Sigmoid colon (tissue), 4 donors: Measurements from ENCODE around the gene ST8SIA3.

Experiments
- EP300 ChIP-seq, 4 donors: sonication (generic); formaldehyde crosslinking; IDR thresholded peaks; one replicate each; pipeline ENCODE4 v1.6.1; 2017; ENCODE audit warnings: antibody characterized with exemption in 4 of 4
- POLR2A ChIP-seq, 2 donors: fragments of 450-650 bp; IDR thresholded peaks; one replicate each; pipeline ENCODE4 v1.6.1; 2016; ENCODE audit warnings: antibody characterized with exemption in 2 of 2, mild to moderate bottlenecking in 2 of 2, moderate library complexity in 2 of 2
- POLR2AphosphoS5 ChIP-seq, 4 donors: sonication (generic); formaldehyde crosslinking; IDR thresholded peaks; one replicate each; pipeline ENCODE4 v1.6.1; 2017; ENCODE audit warnings: antibody characterized with exemption in 4 of 4
- TF ChIP-seq, protein P1 (sequence below), 4 experiments: fragments of 450-650 bp in 3 of 4; fragments of 200-600 bp in 1 of 4; IDR thresholded peaks; one replicate each; pipeline ENCODE4 v1.5.1; 2016 to 2019; ENCODE audit warnings: antibody characterized with exemption in 4 of 4, mild to moderate bottlenecking in 3 of 4, moderate library complexity in 2 of 4

- no peak for TF ChIP-seq POLR2AphosphoS5 (IDR thresholded peaks at IDR 0.05)
- no peak for TF ChIP-seq POLR2A (IDR thresholded peaks at IDR 0.05)
- TF ChIP-seq, protein P1, sequence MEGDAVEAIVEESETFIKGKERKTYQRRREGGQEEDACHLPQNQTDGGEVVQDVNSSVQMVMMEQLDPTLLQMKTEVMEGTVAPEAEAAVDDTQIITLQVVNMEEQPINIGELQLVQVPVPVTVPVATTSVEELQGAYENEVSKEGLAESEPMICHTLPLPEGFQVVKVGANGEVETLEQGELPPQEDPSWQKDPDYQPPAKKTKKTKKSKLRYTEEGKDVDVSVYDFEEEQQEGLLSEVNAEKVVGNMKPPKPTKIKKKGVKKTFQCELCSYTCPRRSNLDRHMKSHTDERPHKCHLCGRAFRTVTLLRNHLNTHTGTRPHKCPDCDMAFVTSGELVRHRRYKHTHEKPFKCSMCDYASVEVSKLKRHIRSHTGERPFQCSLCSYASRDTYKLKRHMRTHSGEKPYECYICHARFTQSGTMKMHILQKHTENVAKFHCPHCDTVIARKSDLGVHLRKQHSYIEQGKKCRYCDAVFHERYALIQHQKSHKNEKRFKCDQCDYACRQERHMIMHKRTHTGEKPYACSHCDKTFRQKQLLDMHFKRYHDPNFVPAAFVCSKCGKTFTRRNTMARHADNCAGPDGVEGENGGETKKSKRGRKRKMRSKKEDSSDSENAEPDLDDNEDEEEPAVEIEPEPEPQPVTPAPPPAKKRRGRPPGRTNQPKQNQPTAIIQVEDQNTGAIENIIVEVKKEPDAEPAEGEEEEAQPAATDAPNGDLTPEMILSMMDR (IDR thresholded peaks at IDR 0.05): no peak
- TF ChIP-seq EP300 (IDR thresholded peaks at IDR 0.05): no peak
These were observed 40.9 kb upstream of the ST8SIA3 start for GRCh38 chr18:57311472-57311871.
